Left ventricle myocardium inferior (tissue), 1 donor: Measurements from ENCODE around the gene XYLT1. TPM values are rescaled to one million over a fixed set of nuclear protein-coding genes. Genes with fewer than 3 reads are reported as not detected.

Experiments
- DNase-seq: peaks from one replicate; pipeline ENCODE4 v3.0.0-alpha.2; 2020
- H3K27ac ChIP-seq: fragments of 200-600 bp; replicated peaks from 2 replicates; pipeline ENCODE4 v1.8.0; 2021
- H3K27me3 ChIP-seq: fragments of 200-600 bp; 2 replicates; pipeline ENCODE4 v1.8.0; 2021; ENCODE audit warnings: low read depth
- H3K36me3 ChIP-seq: fragments of 200-600 bp; 2 replicates; pipeline ENCODE4 v1.8.0; 2021
- H3K4me1 ChIP-seq: fragments of 200-600 bp; 2 replicates; pipeline ENCODE4 v1.8.0; 2021
- H3K4me3 ChIP-seq: fragments of 200-600 bp; 2 replicates; pipeline ENCODE4 v1.8.0; 2021; ENCODE audit warnings: mild to moderate bottlenecking, moderate library complexity
- H3K9me3 ChIP-seq: fragments of 200-600 bp; replicated peaks from 2 replicates; pipeline ENCODE4 v1.8.0; 2021
- intact Hi-C: fragments of 100-400 bp; cut with micrococcal nuclease; formaldehyde crosslinking; loops from one replicate; pipeline ENCODE4 v1.11.0; 2022
- total RNA-seq: library from RNA; stranded (reverse); fragmentation: NEBNext Ultra II Directional; extraction: Animal tissue kit (Norgen Biotek cat#: 25700); gene quantifications from one replicate; pipeline ENCODE4 v1.2.1, GENCODE V29; 2021
- TF ChIP-seq, protein P1 (sequence below): fragments of 200-600 bp; IDR thresholded peaks from 2 replicates; pipeline ENCODE4 v1.8.0; 2021; ENCODE audit warnings: antibody characterized with exemption, mild to moderate bottlenecking, borderline replicate concordance
- donor health status: DM: no; HTN: yes; CAD: no; lungs with severe emphysema.

The XYLT1 gene
- total RNA-seq, 1 donor from 2014 or later, result 1.4 TPM

DNA sequence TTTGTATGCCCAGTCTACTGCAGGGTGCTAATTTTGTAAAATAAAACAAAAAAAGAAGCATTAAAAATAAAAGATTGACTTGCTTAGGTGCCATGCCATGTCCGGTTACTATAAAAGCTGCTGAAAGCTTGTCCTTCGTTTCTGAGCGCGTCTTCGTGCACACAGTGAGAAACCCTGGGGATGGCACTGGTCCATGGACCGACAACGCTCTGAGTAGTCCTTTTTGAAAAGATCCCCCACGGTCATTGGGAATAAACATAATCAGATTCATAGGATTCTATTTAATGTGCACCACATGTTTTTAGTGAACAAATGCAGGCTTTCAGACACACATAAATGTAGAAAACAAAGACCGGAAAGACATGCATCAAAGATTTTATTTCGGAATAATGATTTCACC lies 146.3 kb downstream of the XYLT1 start:
- DNase-seq, result no peak
- Histone ChIP-seq H3K36me3 (no peaks in the 10 kb centered on the region), H3K4me1 (peaks cover 1% of the 10 kb centered on the region), H3K27ac (no peak overlapping the region), H3K4me3 (no peak overlapping the region), H3K27me3 (no peaks in the 10 kb centered on the region), H3K9me3 (no peaks in the 10 kb centered on the region)
- intact Hi-C loops, result no loop called here
- TF ChIP-seq, protein P1, sequence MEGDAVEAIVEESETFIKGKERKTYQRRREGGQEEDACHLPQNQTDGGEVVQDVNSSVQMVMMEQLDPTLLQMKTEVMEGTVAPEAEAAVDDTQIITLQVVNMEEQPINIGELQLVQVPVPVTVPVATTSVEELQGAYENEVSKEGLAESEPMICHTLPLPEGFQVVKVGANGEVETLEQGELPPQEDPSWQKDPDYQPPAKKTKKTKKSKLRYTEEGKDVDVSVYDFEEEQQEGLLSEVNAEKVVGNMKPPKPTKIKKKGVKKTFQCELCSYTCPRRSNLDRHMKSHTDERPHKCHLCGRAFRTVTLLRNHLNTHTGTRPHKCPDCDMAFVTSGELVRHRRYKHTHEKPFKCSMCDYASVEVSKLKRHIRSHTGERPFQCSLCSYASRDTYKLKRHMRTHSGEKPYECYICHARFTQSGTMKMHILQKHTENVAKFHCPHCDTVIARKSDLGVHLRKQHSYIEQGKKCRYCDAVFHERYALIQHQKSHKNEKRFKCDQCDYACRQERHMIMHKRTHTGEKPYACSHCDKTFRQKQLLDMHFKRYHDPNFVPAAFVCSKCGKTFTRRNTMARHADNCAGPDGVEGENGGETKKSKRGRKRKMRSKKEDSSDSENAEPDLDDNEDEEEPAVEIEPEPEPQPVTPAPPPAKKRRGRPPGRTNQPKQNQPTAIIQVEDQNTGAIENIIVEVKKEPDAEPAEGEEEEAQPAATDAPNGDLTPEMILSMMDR, result no peak

GRCh38 chr16:17323171-17323570 lies 147.6 kb downstream of the XYLT1 start:
- Histone ChIP-seq H3K4me1 (no peaks in the 10 kb centered on the region), H3K9me3 (no peaks in the 10 kb centered on the region), H3K27ac (no peak overlapping the region), H3K36me3 (no peaks in the 10 kb centered on the region), H3K4me3 (no peak overlapping the region), H3K27me3 (no peaks in the 10 kb centered on the region)
- intact Hi-C loops, result no loop called here
- DNase-seq, result no peak
- TF ChIP-seq, protein P1, result no peak

DNA sequence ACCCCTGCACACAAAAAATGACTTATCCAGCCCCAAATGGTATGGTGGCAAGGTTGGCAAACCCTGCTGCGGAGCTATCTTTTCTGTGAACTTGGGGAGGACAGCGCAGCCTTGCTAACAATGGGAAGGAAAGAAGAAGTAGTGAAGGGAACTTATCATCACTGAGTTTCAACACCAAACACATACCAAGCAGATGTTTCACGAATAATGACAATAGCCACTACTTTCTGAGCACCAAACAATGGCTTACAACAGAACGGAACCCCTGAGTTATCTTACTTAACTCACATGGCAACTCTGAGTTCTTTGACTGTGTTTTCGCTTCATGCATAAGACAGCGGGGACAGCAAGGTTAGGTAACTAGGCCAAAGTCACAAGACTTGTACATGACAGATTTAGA lies 148.9 kb downstream of the XYLT1 start:
- H3K4me3 ChIP-seq, result no peak overlapping the region
- no peaks in the 10 kb centered on the region for H3K9me3 ChIP-seq
- H3K27ac ChIP-seq, result no peak overlapping the region
- TF ChIP-seq, protein P1, result no peak
- intact Hi-C loops, result no loop called here
- no peaks in the 10 kb centered on the region for H3K27me3 ChIP-seq
- H3K4me1 ChIP-seq, result no peaks in the 10 kb centered on the region
- no peaks in the 10 kb centered on the region for H3K36me3 ChIP-seq
- no peak for DNase-seq

DNA sequence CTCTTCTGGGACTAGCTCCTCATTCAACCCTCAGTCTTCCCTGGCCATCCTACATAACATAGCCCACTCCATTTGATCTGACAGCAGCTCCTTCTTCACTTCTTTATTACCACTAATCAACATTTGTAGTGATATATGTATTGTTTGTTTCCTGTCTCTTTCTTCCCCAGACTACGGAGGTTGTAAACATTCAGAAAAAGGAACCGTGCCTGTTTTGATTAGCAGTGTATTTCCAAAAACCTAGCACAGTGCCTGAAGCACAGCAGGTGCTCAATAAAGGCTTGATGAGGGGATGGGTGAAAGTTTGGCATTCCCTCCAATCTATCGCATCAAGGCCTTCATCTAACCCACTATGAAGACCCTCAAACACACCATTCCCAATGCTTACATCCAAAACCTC lies 150.8 kb downstream of the XYLT1 start:
- no peaks in the 10 kb centered on the region for H3K36me3 ChIP-seq
- DNase-seq, result no peak
- H3K27me3 ChIP-seq, result no peaks in the 10 kb centered on the region
- intact Hi-C loops, result no loop called here
- no peak overlapping the region for H3K4me3 ChIP-seq
- no peaks in the 10 kb centered on the region for H3K4me1 ChIP-seq
- TF ChIP-seq, protein P1, result no peak
- no peaks in the 10 kb centered on the region for H3K9me3 ChIP-seq
- no peak overlapping the region for H3K27ac ChIP-seq

- TF ChIP-seq, protein P1, result no peak
- no peak for DNase-seq
- H3K9me3 ChIP-seq, result no peaks in the 10 kb centered on the region
- no peak overlapping the region for H3K27ac ChIP-seq
- H3K36me3 ChIP-seq, result no peaks in the 10 kb centered on the region
- H3K4me1 ChIP-seq, result peaks cover 8% of the 10 kb centered on the region
- no peaks in the 10 kb centered on the region for H3K27me3 ChIP-seq
- no peak overlapping the region for H3K4me3 ChIP-seq
- intact Hi-C loops, result no loop called here
Observed at GRCh38 chr16:17318238-17318637, 152.5 kb downstream of the XYLT1 start.

DNA sequence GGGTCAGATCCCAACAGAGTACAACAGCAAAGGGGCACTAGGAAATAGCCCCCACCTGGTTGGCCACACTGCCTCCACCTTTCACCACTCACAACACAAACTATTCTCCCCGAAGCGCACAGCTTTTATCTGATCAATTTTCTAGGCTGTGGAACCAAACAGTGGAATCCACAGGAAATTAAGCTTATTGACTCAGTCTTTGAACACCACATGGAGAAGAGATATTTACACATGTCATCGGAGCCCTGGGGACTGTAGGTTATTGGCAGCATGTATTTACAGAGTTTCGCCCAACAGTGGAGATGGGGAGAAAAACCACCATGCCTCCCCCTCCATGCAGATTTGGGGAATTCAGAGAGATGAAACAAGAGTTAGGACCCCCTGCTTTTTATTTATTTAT lies 154.8 kb downstream of the XYLT1 start:
- intact Hi-C loops, result no loop called here
- H3K27me3 ChIP-seq, result no peaks in the 10 kb centered on the region
- no peak overlapping the region for H3K27ac ChIP-seq
- no peak overlapping the region for H3K4me3 ChIP-seq
- no peaks in the 10 kb centered on the region for H3K36me3 ChIP-seq
- TF ChIP-seq, protein P1, result no peak
- no peak for DNase-seq
- H3K9me3 ChIP-seq, result no peaks in the 10 kb centered on the region
- peaks cover 14% of the 10 kb centered on the region for H3K4me1 ChIP-seq
